Measurements from ENCODE around the gene BTN1A1.
"Not testable (repeated sequence)": the region's sequence is repeated elsewhere in the genome, so short reads cannot be mapped to it uniquely, and the experiment has no call there.

BTN1A1 gene

DNA sequence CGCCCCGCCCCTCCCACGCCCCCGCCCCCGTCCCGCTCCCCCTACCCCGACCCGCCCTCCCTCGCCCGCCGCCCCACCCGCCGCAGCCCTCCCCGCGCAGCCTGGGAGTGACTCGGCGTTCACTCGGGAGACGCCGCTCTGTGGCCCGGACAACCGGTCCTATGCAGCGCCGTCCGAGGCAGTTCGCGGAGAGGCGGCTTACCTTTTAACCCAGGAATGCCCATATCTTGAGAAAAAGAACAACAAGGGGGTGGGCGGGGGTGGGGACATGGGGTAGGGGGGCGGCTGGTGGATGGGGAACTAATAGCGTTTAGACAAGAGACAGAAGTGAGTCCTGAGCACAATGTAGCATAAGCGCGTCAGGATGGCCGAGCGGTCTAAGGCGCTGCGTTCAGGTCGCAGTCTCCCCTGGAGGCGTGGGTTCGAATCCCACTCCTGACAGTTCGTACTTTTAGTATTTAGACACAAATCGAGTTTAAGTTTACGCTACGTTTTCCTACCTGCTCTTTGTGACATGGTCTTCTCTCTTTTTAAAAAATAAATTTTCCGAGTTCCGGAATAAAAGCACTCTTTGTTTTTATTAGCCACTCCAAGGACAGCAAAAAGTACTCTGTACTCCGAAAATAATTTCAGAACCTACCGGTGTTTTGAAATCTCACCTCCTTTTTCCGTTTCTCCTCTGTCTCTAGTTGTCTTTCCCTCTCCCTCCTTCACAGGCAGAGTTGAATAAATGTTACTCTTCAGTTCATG is 20.9 kb downstream of the BTN1A1 start:
- TF ChIP-seq, protein P1, sequence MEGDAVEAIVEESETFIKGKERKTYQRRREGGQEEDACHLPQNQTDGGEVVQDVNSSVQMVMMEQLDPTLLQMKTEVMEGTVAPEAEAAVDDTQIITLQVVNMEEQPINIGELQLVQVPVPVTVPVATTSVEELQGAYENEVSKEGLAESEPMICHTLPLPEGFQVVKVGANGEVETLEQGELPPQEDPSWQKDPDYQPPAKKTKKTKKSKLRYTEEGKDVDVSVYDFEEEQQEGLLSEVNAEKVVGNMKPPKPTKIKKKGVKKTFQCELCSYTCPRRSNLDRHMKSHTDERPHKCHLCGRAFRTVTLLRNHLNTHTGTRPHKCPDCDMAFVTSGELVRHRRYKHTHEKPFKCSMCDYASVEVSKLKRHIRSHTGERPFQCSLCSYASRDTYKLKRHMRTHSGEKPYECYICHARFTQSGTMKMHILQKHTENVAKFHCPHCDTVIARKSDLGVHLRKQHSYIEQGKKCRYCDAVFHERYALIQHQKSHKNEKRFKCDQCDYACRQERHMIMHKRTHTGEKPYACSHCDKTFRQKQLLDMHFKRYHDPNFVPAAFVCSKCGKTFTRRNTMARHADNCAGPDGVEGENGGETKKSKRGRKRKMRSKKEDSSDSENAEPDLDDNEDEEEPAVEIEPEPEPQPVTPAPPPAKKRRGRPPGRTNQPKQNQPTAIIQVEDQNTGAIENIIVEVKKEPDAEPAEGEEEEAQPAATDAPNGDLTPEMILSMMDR (conservative IDR thresholded peaks at IDR 0.05; ENCODE audit: low read depth), result no peak
- ChIA-PET CTCF (interaction anchor here (0.7 kb wide), 1 partner anchor 16 kb away, joined by 7 read pairs; no protein-coding TSS in a partner anchor), POLR2A (ENCODE audit: low non-redundant PET) (no interaction called here)
- H3K27ac ChIP-seq, result peak overlapping the region; percentile 94
- peak; percentile 94 for DNase-seq (ENCODE audit: low spot score)

GRCh38 chr6:26521600-26522391 is 21.7 kb downstream of the BTN1A1 start:
- peak overlapping the region; percentile 94 for H3K27ac ChIP-seq
- TF ChIP-seq, protein P1 (conservative IDR thresholded peaks at IDR 0.05; ENCODE audit: low read depth), result peak; percentile 53
- POLR2A ChIA-PET (ENCODE audit: low non-redundant PET), result no interaction called here
- CTCF ChIA-PET, result no interaction called here
- peak; percentile 68 for DNase-seq (ENCODE audit: low spot score)

DNA sequence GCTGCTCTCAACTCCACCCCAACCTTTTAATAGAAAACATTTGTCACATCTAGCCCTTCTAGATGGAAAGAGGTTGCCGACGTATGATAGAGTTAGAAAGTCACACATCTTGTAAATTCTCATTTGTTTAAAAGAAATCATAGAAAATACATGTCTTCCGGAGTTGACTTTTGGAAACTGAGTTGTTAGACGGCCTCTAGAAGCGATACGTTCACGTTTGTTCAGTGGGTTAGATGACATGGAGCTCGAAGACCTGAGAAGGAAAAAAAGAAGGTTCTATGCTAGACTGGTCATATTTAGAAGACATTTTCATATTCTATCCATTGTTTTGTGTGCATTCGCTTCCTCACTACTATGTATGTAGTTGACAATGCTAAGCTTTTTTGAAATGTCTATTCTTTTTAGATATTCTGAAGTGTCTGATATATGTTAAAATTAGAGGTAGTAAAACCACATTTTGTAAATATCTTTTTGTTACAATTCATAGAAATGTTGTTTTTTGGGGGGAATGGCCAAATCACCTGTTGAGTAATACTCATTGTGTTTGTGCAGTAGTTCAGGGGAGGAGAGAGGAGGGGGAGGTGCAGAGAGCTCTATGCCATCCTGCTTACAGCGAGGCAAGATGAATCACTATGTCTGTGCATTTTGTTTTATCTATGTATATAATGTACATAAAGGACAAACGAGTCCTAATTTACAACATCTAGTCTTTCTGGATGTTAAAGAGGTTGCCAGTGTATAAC is 22.6 kb downstream of the BTN1A1 start:
- DNase-seq (ENCODE audit: low spot score), result peak; percentile 28
- POLR2A ChIA-PET (ENCODE audit: low non-redundant PET); CTCF ChIA-PET: not testable (repeated sequence)
- peak overlapping the region; percentile 94 for H3K27ac ChIP-seq

- POLR2A ChIA-PET (ENCODE audit: low non-redundant PET); CTCF ChIA-PET; DNase-seq (ENCODE audit: low spot score); H3K27ac ChIP-seq: not testable (repeated sequence)
Observed at GRCh38 chr6:26524314-26524713, 24.2 kb downstream of the BTN1A1 start.

DNA sequence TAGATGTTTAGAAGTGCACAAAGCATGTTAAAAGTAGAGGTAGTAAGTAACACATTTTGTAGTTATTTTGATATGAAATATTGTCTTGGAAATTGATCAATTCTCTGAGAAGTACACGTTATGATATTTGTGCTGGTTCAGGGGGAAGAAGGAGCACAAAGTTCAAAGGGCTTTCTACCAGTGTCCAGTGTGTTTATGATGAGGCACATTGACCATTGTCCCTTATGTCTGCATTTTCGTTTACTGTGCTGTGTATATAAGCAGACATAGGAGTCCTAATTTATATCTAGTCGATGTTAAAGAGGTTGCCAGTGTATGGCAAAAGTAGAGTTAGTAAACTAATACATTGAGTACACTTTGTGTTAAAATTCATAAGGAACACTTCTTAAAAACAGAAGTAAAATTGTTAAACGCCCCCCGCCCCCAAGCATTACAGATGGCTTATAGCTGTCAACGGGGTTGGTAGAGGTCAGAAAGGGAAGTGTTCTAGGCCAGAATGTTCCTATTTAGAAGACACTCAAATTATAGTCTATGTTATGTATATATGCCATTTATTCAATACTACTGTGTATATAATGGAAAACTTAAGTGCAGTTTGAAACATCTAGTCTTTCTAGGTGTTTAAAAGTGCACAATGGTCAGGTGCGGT is 24.7 kb downstream of the BTN1A1 start:
- TF ChIP-seq, protein P1 (conservative IDR thresholded peaks at IDR 0.05; ENCODE audit: low read depth), result no peak
- no peak for DNase-seq (ENCODE audit: low spot score)
- H3K27ac ChIP-seq, result no peak overlapping the region
- POLR2A ChIA-PET (ENCODE audit: low non-redundant PET), result no interaction called here
- CTCF ChIA-PET, result no interaction called here

- DNase-seq (ENCODE audit: low spot score), result no peak
- ChIA-PET POLR2A (ENCODE audit: low non-redundant PET) (no interaction called here), CTCF (interaction anchor here (0.9 kb wide), 1 partner anchor 184 kb away, joined by 4 read pairs; no protein-coding TSS in a partner anchor)
- TF ChIP-seq, protein P1 (conservative IDR thresholded peaks at IDR 0.05; ENCODE audit: low read depth), result no peak
- H3K27ac ChIP-seq, result no peak overlapping the region
Observed at GRCh38 chr6:26525838-26526237, 25.7 kb downstream of the BTN1A1 start.

- DNase-seq (ENCODE audit: low spot score), result no peak
- H3K27ac ChIP-seq, result no peak overlapping the region
- ChIA-PET POLR2A (ENCODE audit: low non-redundant PET) (interaction anchor here (0.7 kb wide), 1 partner anchor 1212 kb away, joined by 3 read pairs; no protein-coding TSS in a partner anchor), CTCF (interaction anchor here (0.9 kb wide), 1 partner anchor 185 kb away, joined by 4 read pairs; no protein-coding TSS in a partner anchor)
- TF ChIP-seq, protein P1 (conservative IDR thresholded peaks at IDR 0.05; ENCODE audit: low read depth), result no peak
Observed at GRCh38 chr6:26526928-26527327, 26.8 kb downstream of the BTN1A1 start.
